DOHH2 (cell line): ENCODE measurements around the gene GABPB2.

Experiments
- EZH2phosphoT487 ChIP-seq: fragments of 200-600 bp; sonication (generic); IDR thresholded peaks from 2 replicates; pipeline ENCODE4 v1.6.1; 2017; ENCODE audit warnings: borderline replicate concordance, mild to moderate bottlenecking, antibody characterized with exemption, low read length, moderate library complexity, mixed read lengths
- TF ChIP-seq, protein P1 (sequence below): fragments of 200-600 bp; sonication (generic); IDR thresholded peaks from one replicate; pipeline ENCODE4 v1.5.1; 2014; ENCODE audit warnings: antibody characterized with exemption, mild to moderate bottlenecking, low read depth, low read length; ENCODE audit not compliant: poor library complexity, severe bottlenecking

DNA sequence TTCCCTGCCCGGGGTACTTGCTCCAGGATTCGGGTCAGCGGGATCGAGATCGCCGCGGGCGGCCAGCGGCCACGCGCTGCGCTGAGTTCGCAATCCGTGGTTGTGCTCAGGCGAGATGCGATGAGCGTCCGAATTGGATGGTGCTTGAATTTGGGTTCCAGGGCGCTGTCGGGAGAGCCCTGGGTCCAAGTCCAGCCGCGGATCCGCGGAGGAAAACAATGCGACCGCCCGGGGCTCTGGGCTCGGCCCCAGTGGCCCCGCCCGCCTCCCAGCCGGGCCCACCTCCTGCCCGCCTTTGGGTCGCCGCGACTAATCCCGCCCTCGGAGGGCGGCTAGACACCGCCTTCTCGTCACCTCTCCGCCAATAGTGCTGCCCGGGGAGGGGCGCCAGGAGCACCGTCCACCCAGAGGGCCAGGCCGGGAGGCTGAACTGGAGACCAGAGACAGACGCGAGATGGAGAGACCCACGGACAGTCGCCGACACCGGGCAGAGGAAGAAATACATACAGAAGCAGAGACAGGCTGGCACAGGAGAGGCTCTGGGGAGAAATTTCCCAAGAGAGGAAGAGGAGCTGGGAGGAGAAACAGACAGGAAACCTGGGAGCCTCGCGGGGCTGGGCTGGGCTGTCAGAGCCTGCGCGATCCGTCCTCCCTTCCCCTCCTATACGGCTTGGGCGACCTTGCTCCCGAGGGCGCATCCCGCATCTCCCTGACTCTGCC is 76.0 kb downstream of the GABPB2 start, which contains the start of gene SEMA6C:
- TF ChIP-seq, protein P1, sequence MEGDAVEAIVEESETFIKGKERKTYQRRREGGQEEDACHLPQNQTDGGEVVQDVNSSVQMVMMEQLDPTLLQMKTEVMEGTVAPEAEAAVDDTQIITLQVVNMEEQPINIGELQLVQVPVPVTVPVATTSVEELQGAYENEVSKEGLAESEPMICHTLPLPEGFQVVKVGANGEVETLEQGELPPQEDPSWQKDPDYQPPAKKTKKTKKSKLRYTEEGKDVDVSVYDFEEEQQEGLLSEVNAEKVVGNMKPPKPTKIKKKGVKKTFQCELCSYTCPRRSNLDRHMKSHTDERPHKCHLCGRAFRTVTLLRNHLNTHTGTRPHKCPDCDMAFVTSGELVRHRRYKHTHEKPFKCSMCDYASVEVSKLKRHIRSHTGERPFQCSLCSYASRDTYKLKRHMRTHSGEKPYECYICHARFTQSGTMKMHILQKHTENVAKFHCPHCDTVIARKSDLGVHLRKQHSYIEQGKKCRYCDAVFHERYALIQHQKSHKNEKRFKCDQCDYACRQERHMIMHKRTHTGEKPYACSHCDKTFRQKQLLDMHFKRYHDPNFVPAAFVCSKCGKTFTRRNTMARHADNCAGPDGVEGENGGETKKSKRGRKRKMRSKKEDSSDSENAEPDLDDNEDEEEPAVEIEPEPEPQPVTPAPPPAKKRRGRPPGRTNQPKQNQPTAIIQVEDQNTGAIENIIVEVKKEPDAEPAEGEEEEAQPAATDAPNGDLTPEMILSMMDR = no peak
- TF ChIP-seq EZH2phosphoT487 = no peak
